MCF 10A (cell line): ENCODE results near the gene BSDC1. TPM values are rescaled to one million over a fixed set of nuclear protein-coding genes. Genes with fewer than 3 reads are reported as not detected.
"Not testable (repeated sequence)": the region's sequence is repeated elsewhere in the genome, so short reads cannot be mapped to it uniquely, and the experiment has no call there.

Experiments used
- BruUV-seq: library from RNA; stranded (reverse); fragments of 400-500 nt; replicated peaks from 2 replicates; lab custom pipeline; 2021; lab: Mats Ljungman, UMichigan
- CTCF ChIA-PET: fragments of 300-600 bp; sonication (Branson Sonifier 250); formaldehyde crosslinking; extraction: SDS; loops from one replicate; lab custom pipeline; 2021; ENCODE audit warnings: antibody characterized with exemption, inconsistent platforms; lab: Yijun Ruan, JAX
- POLR2A ChIA-PET: fragments of 300-600, 350-650 bp; sonication (Branson Sonifier 250); formaldehyde crosslinking; extraction: SDS; loops from one replicate; lab custom pipeline; 2020; ENCODE audit warnings: antibody characterized with exemption, inconsistent platforms; lab: Yijun Ruan, JAX
- DNase-seq: peaks from one replicate; pipeline ENCODE4 v3.0.0-alpha.2; 2018; ENCODE audit not compliant: unreplicated experiment
- H3K27ac Mint-ChIP-seq: one replicate; pipeline ENCODE4 v1.8.0; 2022; ENCODE audit warnings: mild to moderate bottlenecking, low read depth, mixed read lengths; ENCODE audit not compliant: unreplicated experiment
- H3K27me3 Mint-ChIP-seq: one replicate; pipeline ENCODE4 v1.8.0; 2022; ENCODE audit warnings: mixed read lengths; ENCODE audit not compliant: insufficient read depth, unreplicated experiment
- H3K36me3 Mint-ChIP-seq: one replicate; pipeline ENCODE4 v1.8.0; 2022; ENCODE audit warnings: mild to moderate bottlenecking, moderate library complexity, mixed read lengths; ENCODE audit not compliant: insufficient read depth, unreplicated experiment
- H3K4me1 Mint-ChIP-seq: one replicate; pipeline ENCODE4 v1.8.0; 2022; ENCODE audit warnings: mixed read lengths; ENCODE audit not compliant: insufficient read depth, unreplicated experiment
- H3K4me3 Mint-ChIP-seq: one replicate; pipeline ENCODE4 v1.8.0; 2022; ENCODE audit warnings: mild to moderate bottlenecking, moderate library complexity, mixed read lengths; ENCODE audit not compliant: unreplicated experiment
- H3K9me3 Mint-ChIP-seq: one replicate; pipeline ENCODE4 v1.8.0; 2022; ENCODE audit warnings: mixed read lengths; ENCODE audit not compliant: unreplicated experiment
- intact Hi-C: fragments of 100-400 bp; cut with micrococcal nuclease; formaldehyde crosslinking; loops from 2 replicates; pipeline ENCODE4 v1.14.1; 2022
- total RNA-seq: library from RNA; stranded (reverse); gene quantifications from 2 replicates; pipeline ENCODE4 v1.2.3, GENCODE V29; 2022
- TF ChIP-seq, protein P1 (sequence below): fragments of 200-600 bp; IDR thresholded peaks from one replicate; pipeline ENCODE4 v1.8.0; 2022; ENCODE audit warnings: antibody characterized with exemption, mild to moderate bottlenecking; ENCODE audit not compliant: unreplicated experiment

Gene BSDC1
- total RNA-seq, 1 experiment from 2014 or later = 52.6 TPM

DNA sequence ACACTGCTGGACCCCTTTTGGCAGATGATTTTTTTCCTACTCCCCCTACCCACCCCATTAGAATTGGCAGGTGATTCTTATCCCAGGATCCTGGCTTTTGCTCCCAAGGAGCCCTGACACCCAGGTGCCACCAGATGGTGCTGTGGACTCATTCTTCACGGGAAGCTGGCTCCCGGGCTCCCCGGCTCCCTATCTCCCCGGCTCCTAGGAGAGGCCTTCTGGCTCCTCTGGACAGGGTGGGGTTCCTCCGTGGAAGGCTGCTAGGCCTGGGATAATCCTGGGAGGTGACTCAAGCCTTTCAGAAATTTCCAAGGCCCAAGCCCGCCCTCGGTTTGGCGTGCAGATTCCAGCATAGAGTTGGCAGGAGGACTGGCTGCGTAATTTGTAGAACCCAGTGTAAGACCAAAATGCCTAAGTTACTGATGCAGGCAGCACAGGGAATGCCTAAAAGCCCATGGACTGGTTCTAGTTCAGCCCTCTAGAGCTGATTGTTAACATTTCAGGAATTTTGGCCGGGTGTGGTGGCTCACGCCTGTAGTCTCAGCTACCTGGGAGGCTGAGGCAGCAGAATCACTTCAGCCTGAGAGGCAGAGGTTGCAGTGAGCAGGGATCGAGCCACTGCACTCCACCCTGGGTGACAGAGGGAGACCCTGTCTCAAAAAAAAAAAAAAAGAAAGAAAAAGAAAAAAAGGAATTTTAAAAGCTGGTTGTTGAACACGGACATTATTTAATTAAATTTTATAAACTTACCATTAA lies 6.8 kb upstream of the BSDC1 start:
- Mint-ChIP-seq H3K4me1 (peaks cover 6% of the 10 kb centered on the region), H3K4me3 (no peak overlapping the region), H3K36me3 (no peaks in the 10 kb centered on the region), H3K27ac (peak overlapping the region; percentile 67), H3K27me3 (no peaks in the 10 kb centered on the region), H3K9me3 (no peaks in the 10 kb centered on the region)
- DNase-seq = peak; percentile 90
- ChIA-PET POLR2A (interaction anchor here (0.8 to 1.6 kb wide), 6 partner anchors 68 to 388 kb away, joined by 3 to 7 read pairs (median 3); partner anchors contain the start of gene RBBP4), CTCF (interaction anchor here (0.5 to 3.5 kb wide), 42 partner anchors 10 to 1426 kb away, joined by 3 to 20 read pairs (median 4); no protein-coding TSS in a partner anchor)
- BruUV-seq = no TSS peak
- intact Hi-C loops = loop anchor here (1.0 to 10.0 kb wide), 6 partner anchors 14 to 684 kb away; partner anchors contain the start of genes AZIN2 and ZBTB8A
- TF ChIP-seq, protein P1, sequence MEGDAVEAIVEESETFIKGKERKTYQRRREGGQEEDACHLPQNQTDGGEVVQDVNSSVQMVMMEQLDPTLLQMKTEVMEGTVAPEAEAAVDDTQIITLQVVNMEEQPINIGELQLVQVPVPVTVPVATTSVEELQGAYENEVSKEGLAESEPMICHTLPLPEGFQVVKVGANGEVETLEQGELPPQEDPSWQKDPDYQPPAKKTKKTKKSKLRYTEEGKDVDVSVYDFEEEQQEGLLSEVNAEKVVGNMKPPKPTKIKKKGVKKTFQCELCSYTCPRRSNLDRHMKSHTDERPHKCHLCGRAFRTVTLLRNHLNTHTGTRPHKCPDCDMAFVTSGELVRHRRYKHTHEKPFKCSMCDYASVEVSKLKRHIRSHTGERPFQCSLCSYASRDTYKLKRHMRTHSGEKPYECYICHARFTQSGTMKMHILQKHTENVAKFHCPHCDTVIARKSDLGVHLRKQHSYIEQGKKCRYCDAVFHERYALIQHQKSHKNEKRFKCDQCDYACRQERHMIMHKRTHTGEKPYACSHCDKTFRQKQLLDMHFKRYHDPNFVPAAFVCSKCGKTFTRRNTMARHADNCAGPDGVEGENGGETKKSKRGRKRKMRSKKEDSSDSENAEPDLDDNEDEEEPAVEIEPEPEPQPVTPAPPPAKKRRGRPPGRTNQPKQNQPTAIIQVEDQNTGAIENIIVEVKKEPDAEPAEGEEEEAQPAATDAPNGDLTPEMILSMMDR = peak; percentile 86

DNA sequence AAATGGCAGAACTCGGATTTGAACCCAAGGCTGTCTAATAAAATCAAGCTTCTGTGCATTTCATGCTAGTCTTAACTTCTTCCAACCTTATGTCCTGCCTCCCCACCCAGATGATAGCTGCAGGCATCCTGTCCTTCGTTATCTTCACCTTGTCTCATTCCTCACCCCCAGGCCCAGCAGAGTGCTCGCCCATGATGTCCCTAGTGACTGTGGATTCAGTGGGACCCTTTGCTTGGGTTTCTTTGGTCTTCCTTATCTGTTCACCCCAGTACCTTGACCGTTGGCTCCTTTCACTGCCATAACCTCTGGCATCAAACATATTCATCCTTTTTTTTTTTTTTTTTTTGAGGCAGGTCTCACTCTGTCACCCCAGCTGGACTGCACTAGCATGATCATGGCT lies 5.6 kb upstream of the BSDC1 start:
- no peaks in the 10 kb centered on the region for H3K36me3 Mint-ChIP-seq
- no peaks in the 10 kb centered on the region for H3K9me3 Mint-ChIP-seq
- no peak overlapping the region for H3K27ac Mint-ChIP-seq
- no peak for DNase-seq
- no peaks in the 10 kb centered on the region for H3K27me3 Mint-ChIP-seq
- TF ChIP-seq, protein P1 = no peak
- intact Hi-C loops = loop anchor here (2.0 to 10.0 kb wide), 4 partner anchors 15 to 685 kb away; partner anchors contain the start of genes AZIN2 and ZBTB8A
- H3K4me1 Mint-ChIP-seq = peaks cover 10% of the 10 kb centered on the region
- BruUV-seq = no TSS peak
- H3K4me3 Mint-ChIP-seq = no peak overlapping the region
- ChIA-PET POLR2A (interaction anchor here (1.2 to 1.6 kb wide), 2 partner anchors 67 to 252 kb away, joined by 3 to 7 read pairs; partner anchors contain the start of gene RBBP4), CTCF (interaction anchor here (0.6 to 3.5 kb wide), 22 partner anchors 11 to 897 kb away, joined by 3 to 20 read pairs (median 4); no protein-coding TSS in a partner anchor)

DNA sequence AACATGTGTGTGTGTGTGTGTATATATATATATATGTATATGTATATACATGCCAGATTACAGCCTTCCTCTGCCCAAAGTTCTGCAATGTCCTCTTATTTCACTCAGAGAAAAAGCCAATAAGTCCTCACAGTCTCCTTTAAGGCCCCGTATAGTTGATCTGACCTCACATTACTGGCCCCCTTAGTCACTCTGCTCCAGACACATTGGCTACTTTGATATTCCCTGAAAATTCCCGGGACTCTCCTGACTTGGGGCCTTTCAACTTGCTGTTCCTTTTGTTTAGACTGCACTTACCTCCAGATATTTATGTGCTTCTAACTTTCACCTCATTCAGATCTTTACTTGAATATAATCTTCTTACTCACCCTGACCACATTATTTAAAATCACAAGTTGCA lies 4.2 kb upstream of the BSDC1 start:
- H3K4me1 Mint-ChIP-seq = peaks cover 10% of the 10 kb centered on the region
- BruUV-seq = no TSS peak
- POLR2A ChIA-PET = interaction anchor here (0.7 kb wide), 1 partner anchor 137 kb away, joined by 3 read pairs; no protein-coding TSS in a partner anchor
- TF ChIP-seq, protein P1 = no peak
- H3K27me3 Mint-ChIP-seq = no peaks in the 10 kb centered on the region
- CTCF ChIA-PET = interaction anchor here (0.6 to 3.0 kb wide), 3 partner anchors 22 to 314 kb away, joined by 3 to 11 read pairs (median 4); no protein-coding TSS in a partner anchor
- H3K36me3 Mint-ChIP-seq = peaks cover 7% of the 10 kb centered on the region
- H3K9me3 Mint-ChIP-seq = no peaks in the 10 kb centered on the region
- DNase-seq = no peak
- intact Hi-C loops = no loop called here
- H3K27ac Mint-ChIP-seq = no peak overlapping the region
- H3K4me3 Mint-ChIP-seq = no peak overlapping the region

DNA sequence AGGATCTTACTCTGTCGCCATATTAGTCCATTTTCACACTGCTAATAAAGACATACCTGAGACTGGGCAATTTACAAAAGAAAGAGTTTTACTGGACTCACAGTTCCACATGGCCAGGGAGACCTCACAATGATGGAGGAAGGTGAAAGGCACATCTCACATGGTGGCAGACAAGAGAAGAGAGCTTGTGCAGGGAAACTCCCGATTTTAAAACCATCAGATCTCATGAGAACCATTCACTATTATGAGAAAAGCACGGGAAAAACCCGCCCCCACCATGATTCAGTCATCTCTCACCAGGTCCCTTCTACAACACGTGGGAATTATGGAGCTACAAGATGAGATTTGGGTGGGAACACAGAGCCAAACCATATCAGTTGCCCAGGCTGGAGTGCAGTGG lies 2.3 kb upstream of the BSDC1 start:
- H3K9me3 Mint-ChIP-seq, H3K27me3 Mint-ChIP-seq, H3K4me3 Mint-ChIP-seq, H3K27ac Mint-ChIP-seq, H3K4me1 Mint-ChIP-seq, BruUV-seq, intact Hi-C loops, DNase-seq: not testable (repeated sequence)
- POLR2A ChIA-PET = interaction anchor here (0.6 to 0.7 kb wide), 3 partner anchors 49 to 612 kb away, joined by 3 read pairs; no protein-coding TSS in a partner anchor
- peaks cover 11% of the 10 kb centered on the region for H3K36me3 Mint-ChIP-seq
- CTCF ChIA-PET = interaction anchor here (0.8 kb wide), 1 partner anchor 32 kb away, joined by 3 read pairs; no protein-coding TSS in a partner anchor
